ENCODE results near the gene NREP.

NREP gene

DNA sequence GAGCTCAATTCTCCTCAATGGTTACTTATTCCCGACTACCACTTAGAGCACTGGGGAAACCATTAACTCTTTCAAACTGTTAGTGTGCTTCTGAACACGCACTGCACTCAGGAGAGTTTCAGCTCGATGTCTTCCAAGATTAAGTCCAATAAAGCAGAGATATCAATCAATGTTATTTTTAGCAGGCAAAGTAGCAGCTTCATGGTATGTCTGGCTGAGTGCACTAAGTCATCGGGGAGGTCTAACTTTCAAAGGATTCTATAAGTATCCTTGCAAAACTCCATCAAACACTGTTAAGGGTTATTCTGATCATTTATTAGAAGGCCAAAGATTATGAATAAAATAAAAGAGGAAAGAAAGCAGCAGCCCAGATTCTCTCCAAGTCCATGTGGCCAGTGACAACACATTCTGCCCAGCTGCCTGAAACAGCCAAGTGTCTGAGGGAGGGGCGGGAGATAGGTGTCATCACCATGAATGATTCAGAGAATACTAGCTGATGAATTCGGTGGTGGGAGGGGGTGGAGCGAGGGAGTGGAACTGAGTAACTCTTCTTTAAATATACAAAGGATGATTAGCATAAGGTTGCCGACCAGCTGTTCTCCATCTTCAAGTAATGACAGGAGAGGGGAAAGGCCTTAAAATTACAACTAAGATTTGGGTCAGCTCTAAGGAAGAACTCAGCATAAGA lies 21.3 kb downstream of the NREP start:
- no peaks in the 10 kb centered on the region for H3K27me3 ChIP-seq (ENCODE audit: insufficient read depth, poor library complexity, severe bottlenecking)
- peaks cover 20% of the 10 kb centered on the region for H3K4me1 ChIP-seq (ENCODE audit: insufficient read depth, poor library complexity, severe bottlenecking)
- ATAC-seq (ENCODE audit: low read depth) (peak; percentile 98), DNase-seq (ENCODE audit: low spot score) (peak; percentile 91)
- H3K27ac ChIP-seq (ENCODE audit: poor library complexity, severe bottlenecking): no peak overlapping the region
- TF ChIP-seq CTCF (IDR thresholded peaks at IDR 0.05; ENCODE audit: poor library complexity, severe bottlenecking): no peak
- no peak overlapping the region for H3K4me3 ChIP-seq (ENCODE audit: severe bottlenecking)
- peaks cover 4% of the 10 kb centered on the region; the same call in 1 of the 2 replicates for H3K36me3 ChIP-seq (ENCODE audit: low read depth)
- H3K9me3 ChIP-seq (ENCODE audit: severe bottlenecking): no peaks in the 10 kb centered on the region

GRCh38 chr5:111734597-111734996 lies 22.4 kb downstream of the NREP start:
- peaks cover 20% of the 10 kb centered on the region for H3K4me1 ChIP-seq (ENCODE audit: insufficient read depth, poor library complexity, severe bottlenecking)
- H3K27me3 ChIP-seq (ENCODE audit: insufficient read depth, poor library complexity, severe bottlenecking): no peaks in the 10 kb centered on the region
- H3K36me3 ChIP-seq (ENCODE audit: low read depth): peaks cover 4% of the 10 kb centered on the region; the same call in 1 of the 2 replicates
- no peak overlapping the region for H3K4me3 ChIP-seq (ENCODE audit: severe bottlenecking)
- TF ChIP-seq CTCF (IDR thresholded peaks at IDR 0.05; ENCODE audit: poor library complexity, severe bottlenecking): no peak
- no peak overlapping the region for H3K27ac ChIP-seq (ENCODE audit: poor library complexity, severe bottlenecking)
- ATAC-seq (ENCODE audit: low read depth) (no peak), DNase-seq (ENCODE audit: low spot score) (no peak)
- no peaks in the 10 kb centered on the region for H3K9me3 ChIP-seq (ENCODE audit: severe bottlenecking)

- Histone ChIP-seq H3K9me3 (ENCODE audit: severe bottlenecking) (no peaks in the 10 kb centered on the region), H3K27me3 (ENCODE audit: insufficient read depth, poor library complexity, severe bottlenecking) (no peaks in the 10 kb centered on the region), H3K4me3 (ENCODE audit: severe bottlenecking) (no peak overlapping the region), H3K4me1 (ENCODE audit: insufficient read depth, poor library complexity, severe bottlenecking) (peaks cover 20% of the 10 kb centered on the region), H3K36me3 (ENCODE audit: low read depth) (peaks cover 4% of the 10 kb centered on the region; the same call in 1 of the 2 replicates), H3K27ac (ENCODE audit: poor library complexity, severe bottlenecking) (no peak overlapping the region)
- ATAC-seq (ENCODE audit: low read depth) (no peak), DNase-seq (ENCODE audit: low spot score) (no peak)
- TF ChIP-seq CTCF (IDR thresholded peaks at IDR 0.05; ENCODE audit: poor library complexity, severe bottlenecking): no peak
Observed at GRCh38 chr5:111734013-111734412, 23.0 kb downstream of the NREP start.

DNA sequence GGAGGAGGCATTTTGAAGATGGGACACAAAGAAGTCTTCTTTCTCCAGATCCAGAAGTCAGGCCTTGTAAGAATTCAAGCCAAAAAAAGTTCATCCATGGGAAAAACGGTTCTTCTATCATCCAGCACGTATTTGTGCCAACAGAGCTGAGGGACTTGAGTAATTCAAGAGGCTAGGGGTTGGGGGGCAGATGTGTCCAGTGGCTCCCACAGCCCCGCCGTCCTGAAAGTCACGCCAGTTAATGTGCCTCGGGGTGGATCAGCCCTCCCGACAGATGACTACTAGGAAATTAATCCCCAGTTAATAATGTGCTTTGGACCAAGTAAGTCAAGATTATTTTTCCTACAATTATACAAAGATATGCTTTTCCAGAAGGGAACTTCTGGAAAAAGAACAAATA lies 23.4 kb downstream of the NREP start:
- Histone ChIP-seq H3K4me3 (ENCODE audit: severe bottlenecking) (no peak overlapping the region), H3K4me1 (ENCODE audit: insufficient read depth, poor library complexity, severe bottlenecking) (peaks cover 20% of the 10 kb centered on the region), H3K36me3 (ENCODE audit: low read depth) (peaks cover 4% of the 10 kb centered on the region; the same call in 1 of the 2 replicates), H3K9me3 (ENCODE audit: severe bottlenecking) (no peaks in the 10 kb centered on the region), H3K27me3 (ENCODE audit: insufficient read depth, poor library complexity, severe bottlenecking) (no peaks in the 10 kb centered on the region), H3K27ac (ENCODE audit: poor library complexity, severe bottlenecking) (no peak overlapping the region)
- DNase-seq (ENCODE audit: low spot score): no peak
- no peak for ATAC-seq (ENCODE audit: low read depth)
- TF ChIP-seq CTCF (IDR thresholded peaks at IDR 0.05; ENCODE audit: poor library complexity, severe bottlenecking): no peak

- ATAC-seq (ENCODE audit: low read depth) (no peak), DNase-seq (ENCODE audit: low spot score) (no peak)
- Histone ChIP-seq H3K4me3 (ENCODE audit: severe bottlenecking) (no peak overlapping the region), H3K4me1 (ENCODE audit: insufficient read depth, poor library complexity, severe bottlenecking) (peaks cover 15% of the 10 kb centered on the region), H3K36me3 (ENCODE audit: low read depth) (peaks cover 4% of the 10 kb centered on the region; the same call in 1 of the 2 replicates), H3K9me3 (ENCODE audit: severe bottlenecking) (no peaks in the 10 kb centered on the region), H3K27ac (ENCODE audit: poor library complexity, severe bottlenecking) (no peak overlapping the region), H3K27me3 (ENCODE audit: insufficient read depth, poor library complexity, severe bottlenecking) (no peaks in the 10 kb centered on the region)
- no peak for TF ChIP-seq CTCF (IDR thresholded peaks at IDR 0.05; ENCODE audit: poor library complexity, severe bottlenecking)
Observed at GRCh38 chr5:111731638-111732037, 25.4 kb downstream of the NREP start.
